ENCODE results near the gene MAD1L1. TPM values are rescaled to one million over a fixed set of nuclear protein-coding genes. Genes with fewer than 3 reads are reported as not detected.

Gene MAD1L1
- total RNA-seq, 1 experiment from 2014 or later: 38.5 TPM

DNA sequence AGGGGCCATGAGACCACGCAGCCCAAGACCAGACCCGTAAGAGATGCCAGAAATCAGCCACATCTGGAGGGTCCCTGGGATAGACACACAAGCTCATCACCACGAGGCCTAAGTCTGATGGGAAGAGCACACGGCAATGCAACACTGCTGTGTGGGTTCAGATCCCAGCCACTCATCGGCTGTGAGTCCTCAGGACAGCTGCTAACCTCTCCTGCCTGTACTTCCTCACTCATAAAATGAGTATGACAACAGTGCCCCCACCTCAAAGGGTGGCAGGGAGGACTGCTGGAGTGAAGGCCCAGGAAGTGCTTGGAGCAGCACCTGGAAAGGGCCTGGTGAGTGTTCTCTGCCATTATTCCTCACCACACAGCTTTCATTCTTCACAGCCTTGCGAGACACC, 60.9 kb downstream of the MAD1L1 start:
- TF ChIP-seq POLR2AphosphoS5 (IDR thresholded peaks at IDR 0.05; ENCODE audit: low read depth, low read length) (no peak), ATF3 (IDR thresholded peaks at IDR 0.05) (no peak), RAD21 (IDR thresholded peaks at IDR 0.05; ENCODE audit: low read depth) (no peak), ZNF274 (IDR thresholded peaks at IDR 0.05; ENCODE audit: low read depth, low read length) (no peak), SP1 (IDR thresholded peaks at IDR 0.05; ENCODE audit: low read depth) (no peak), POLR2A (IDR thresholded peaks at IDR 0.05; ENCODE audit: borderline replicate concordance, extremely low read depth, insufficient read depth, insufficient read length) (no peak), REST (IDR thresholded peaks at IDR 0.05; ENCODE audit: low read depth) (no peak), EGR1 (IDR thresholded peaks at IDR 0.05; ENCODE audit: low read depth) (no peak)
- intact Hi-C loops (cut with micrococcal nuclease): no loop called here
- H3K4me3 ChIP-seq (replicated peaks in 1 of 2; ENCODE audit: low read depth in 1 of 2, low read length in 2 of 2): no peak overlapping the region
- no peak overlapping the region for H3K9ac ChIP-seq (ENCODE audit: low read length)
- no peaks in the 10 kb centered on the region for H3K27me3 ChIP-seq (ENCODE audit: insufficient read depth, low read length)
- H3K27ac ChIP-seq (ENCODE audit: low read depth, low read length): no peak overlapping the region
- H3K4me1 ChIP-seq (ENCODE audit: control insufficient read depth in 1 of 2, insufficient read depth in 2 of 2, low read length in 2 of 2): peaks cover 11 to 16% of the 10 kb centered on the region in 2 experiments
- no peaks in the 10 kb centered on the region for H3K9me3 ChIP-seq (ENCODE audit: control insufficient read depth in 1 of 2, insufficient read depth in 1 of 2, low read depth in 1 of 2, low read length in 2 of 2)
- no peaks in the 10 kb centered on the region for H3K9me2 ChIP-seq (ENCODE audit: insufficient read depth)
- ChIA-PET RAD21 (ENCODE audit: low non-redundant PET in 1 of 2, low total read pairs in 2 of 2, uncharacterized antibody in 2 of 2, unreplicated experiment in 2 of 2) (no interaction called here), CTCF (no interaction called here), POLR2A (no interaction called here)
- no peaks in the 10 kb centered on the region for H3K36me3 ChIP-seq (ENCODE audit: control insufficient read depth in 1 of 2, insufficient read depth in 2 of 2, low read length in 2 of 2)
- no peak for ATAC-seq
- H2AFZ ChIP-seq (ENCODE audit: low read depth, low read length, poor library complexity, severe bottlenecking): no peak overlapping the region
- H3K4me2 ChIP-seq (ENCODE audit: low read length): no peak overlapping the region
- H3K79me2 ChIP-seq (ENCODE audit: insufficient read depth, low read length): no peaks in the 10 kb centered on the region
- DNase-seq (ENCODE audit: low read depth, low spot score): no peak
- no peaks in the 10 kb centered on the region for H4K20me1 ChIP-seq (ENCODE audit: insufficient read depth)
- no TSS peak for BruUV-seq (replicated peaks)
